Ecto neural progenitor cell (in vitro differentiated cells): Measurements from ENCODE around the gene SPRR2A.
"Not testable (repeated sequence)": the region's sequence is repeated elsewhere in the genome, so short reads cannot be mapped to it uniquely, and the experiment has no call there.

Experiments used
- DNase-seq: peaks from one replicate; pipeline ENCODE4 v3.0.0-alpha.2; 2018; ENCODE audit warnings: low spot score

Gene SPRR2A

DNA sequence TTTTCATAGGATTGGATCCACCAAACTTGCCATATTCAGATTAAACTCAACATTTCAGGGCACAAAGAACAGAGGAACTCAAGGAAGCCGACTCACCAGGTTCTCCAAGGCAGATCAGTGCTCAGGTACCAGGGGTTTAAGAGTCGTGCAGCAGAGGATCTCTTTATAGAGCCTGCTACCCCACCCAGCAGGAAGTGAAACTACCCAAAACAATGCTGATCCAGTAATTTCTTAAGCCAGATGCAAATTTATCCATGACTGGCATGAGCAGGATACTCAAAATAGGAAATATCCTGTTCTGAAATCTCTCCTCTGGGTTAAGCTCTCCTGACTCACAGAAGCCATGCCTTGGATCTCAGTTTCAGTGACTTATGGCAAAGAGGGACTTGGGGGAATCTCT is at the start of gene SPRR2A:
TSS of gene SPRR2A (minus strand) at position 138 of the 400 bp plus-strand sequence. CDS start 777 bp downstream, outside the sequence.
- DNase-seq, result no peak

DNA sequence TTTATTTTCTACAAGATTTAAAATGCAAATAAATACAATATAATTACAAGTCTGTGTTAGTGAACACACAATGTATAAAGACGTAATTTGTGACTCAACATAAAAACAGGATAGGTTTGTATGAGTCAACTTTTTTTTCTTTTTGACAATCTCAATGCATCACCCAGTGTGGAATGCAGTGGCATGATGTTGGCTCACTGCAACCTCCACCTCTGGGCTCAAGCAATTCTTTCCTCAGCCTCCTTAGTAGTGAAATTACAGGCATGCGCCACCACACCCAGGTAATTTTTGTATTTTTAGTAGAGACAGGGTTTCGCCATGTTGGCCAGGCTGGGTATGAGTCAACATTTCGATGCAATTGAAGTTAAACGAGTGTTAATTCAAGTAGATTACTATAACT is 42.9 kb upstream of the SPRR2A start:
- no peak for DNase-seq

DNA sequence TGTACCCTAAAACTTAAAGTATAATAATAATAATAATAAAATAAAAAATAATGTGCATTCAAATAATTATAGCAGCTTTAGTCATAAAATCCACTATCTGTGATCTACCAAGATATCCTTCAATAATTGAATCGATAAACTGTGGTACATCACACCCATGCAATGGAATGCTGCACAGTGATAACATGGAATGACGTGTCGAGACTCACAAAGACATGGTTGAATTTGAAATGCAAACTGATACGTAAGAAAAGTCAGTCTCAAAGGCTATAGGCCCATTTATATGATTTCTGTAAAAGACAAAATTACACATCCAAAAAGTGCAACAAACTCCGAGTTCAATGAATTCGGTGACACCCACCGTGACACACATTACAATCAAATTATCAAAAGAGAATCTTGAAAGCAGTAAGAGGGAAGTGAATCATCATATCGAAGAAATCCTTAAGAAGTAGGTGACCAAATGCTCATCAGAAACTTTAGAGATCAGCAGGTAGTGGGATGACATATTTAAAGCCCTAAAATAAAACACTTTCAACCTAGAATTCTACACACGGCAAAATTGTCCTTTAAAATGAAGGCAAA is 42.2 kb upstream of the SPRR2A start:
- no peak for DNase-seq

DNA sequence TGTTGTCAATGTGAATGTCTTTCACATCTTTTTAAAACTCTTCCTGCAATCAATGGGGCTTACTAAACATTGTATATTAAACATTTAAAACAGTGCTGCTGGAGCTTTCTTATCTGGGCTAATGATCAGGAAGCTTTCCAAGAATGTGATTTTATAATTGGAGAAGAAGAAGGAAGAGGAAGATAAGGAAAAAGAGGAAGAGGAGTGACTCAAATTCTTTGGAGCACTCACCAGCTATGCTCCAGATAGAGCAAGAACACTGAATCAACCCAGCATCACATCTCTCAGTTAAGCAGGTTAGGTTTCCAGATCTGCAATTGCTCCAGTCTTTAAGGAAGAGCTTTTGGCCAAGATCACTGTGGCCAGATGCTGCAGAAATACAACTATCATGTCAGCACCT is 38.5 kb upstream of the SPRR2A start:
- DNase-seq, result no peak

DNA sequence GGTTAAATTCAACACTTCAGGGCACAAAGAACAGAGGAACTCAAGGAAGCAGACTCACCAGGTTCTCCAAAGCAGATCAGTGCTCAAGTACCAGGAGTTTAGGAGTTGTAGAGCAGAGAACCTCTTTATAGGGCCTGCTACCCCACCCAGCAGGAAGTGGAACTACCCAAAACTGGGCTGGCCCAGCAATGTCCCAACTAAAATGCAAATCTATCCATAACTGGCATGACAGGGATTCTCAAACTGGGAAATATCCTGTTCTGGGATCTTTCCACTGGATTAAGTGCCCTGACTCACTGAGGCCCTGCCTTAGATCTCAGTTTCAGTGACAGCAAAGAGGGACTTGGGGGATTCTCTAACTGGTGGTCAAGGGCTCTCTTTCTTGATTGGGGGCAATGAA is 37.1 kb upstream of the SPRR2A start, which contains the start of gene SPRR2E:
TSS of gene SPRR2E (minus strand) at position 101 of the 400 bp plus-strand sequence. CDS start 775 bp downstream, outside the sequence.
- no peak for DNase-seq

DNA sequence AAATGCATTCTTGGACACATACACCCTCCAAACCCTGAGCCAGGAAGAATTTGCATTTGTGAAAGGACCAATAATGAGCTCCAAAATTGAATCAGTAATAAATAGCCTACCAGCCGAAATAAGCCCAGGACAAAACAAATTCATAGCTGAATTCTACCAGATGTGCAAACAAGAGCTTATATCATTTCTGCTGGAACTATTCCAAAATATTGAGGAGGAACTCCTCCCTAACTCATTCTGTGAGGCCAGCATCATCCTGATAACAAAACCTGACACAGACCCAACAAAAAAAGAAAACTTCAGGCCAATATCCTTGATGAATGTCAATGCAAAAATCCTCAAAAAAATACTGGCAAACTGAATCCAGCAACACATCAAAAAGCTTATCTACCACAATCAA is 30.3 kb upstream of the SPRR2A start:
- no peak for DNase-seq

DNA sequence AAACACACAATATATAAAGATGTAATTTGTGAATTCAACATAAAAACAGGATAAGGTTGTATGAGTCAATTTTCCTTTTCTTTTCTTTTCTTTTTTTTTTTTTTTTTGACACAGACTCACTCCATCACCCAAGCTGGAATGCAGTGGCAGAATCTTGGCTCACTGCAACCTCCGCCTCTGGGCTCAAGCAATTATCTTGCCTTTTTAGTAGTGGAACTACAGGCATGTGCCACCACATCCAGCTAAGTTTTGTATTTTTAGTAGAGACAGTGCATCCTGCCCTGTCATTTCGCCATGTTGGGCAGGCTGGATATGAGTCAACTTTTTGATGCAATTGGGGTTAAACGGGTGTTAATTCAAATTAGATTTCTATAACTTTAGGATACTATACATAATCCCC is 24.4 kb upstream of the SPRR2A start:
- DNase-seq, result no peak

DNA sequence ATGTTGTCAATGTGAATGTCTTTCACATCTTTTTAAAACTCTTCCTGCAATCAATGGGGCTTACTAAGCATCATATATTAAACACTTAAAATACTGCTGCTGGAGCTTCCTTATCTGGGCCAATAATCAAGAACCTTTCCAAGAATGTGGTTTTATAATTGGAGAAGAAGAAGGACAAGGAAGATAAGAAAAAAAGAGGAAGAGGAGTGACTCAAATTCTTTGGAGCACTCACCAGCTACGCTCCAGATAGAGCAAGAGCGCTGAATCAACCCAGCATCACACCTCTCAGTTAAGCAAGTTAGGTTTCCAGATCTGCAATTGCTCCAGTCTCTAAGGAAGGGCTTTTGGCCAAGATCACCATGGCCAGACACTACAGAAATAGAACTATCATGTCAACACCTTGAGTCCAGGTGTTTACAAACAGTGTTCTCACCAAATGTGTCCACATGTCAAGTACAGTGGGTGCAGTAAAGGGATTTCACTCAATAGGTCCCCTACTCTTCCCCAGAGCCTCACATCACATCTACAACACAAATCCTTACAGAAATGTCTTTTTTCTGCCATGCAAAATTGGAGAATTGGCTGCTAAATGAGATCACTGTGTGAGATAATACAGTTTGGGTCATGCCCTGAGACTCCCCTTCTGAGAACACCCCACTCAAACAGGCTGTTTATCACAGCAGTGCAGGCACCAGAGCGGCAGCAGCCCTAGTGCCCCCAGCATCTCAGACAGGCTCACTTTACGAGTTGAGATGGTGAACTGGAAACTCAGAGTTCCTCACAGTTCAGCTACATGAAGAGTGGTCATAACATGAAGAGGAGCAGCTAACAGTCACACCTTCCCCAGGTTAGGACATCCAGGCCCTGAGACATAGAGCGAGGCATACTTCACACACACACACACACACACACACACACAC is 15.8 kb upstream of the SPRR2A start:
- no peak for DNase-seq

DNA sequence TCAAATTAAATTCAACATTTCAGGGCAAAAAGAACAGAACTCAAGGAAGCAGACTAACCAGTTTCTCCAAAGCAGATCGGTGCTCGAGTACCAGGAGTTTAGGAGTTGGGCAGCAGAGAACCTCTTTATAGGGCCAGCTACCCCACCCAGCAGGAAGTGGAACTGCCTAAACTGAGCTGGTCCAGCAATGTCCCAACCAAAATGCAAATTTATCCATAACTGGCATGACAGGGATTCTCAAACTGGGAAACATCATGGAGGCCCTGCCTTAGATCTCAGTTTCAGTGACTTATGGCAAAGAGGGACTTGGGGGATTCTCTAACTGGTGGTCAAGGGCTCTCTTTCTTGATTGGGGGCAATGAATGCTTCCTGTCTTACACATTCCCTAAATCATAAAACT is 14.2 kb upstream of the SPRR2A start, which contains the start of gene SPRR2B:
TSS of gene SPRR2B (minus strand) at position 101 of the 400 bp plus-strand sequence. CDS start 772 bp downstream, outside the sequence.
- no peak for DNase-seq

DNA sequence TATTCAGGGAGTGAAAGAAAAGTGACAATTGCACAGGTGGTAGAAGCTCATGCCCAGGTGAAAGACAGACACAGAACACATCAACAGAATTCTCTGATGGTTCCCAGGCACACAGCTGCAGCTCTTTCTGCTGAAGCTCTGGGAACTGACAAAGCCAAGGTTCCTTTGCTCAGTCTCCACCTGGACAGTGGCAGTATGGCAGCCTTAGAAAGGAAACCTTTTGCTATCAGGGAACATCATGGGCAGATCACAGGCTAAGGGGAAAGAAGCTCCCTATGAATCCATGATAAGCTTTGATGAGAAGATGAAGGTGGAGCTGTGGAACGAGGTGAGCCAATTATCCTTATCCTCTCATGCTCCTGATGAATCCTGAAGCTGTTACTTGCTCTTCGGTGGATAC is 12.9 kb upstream of the SPRR2A start:
- DNase-seq, result no peak

DNA sequence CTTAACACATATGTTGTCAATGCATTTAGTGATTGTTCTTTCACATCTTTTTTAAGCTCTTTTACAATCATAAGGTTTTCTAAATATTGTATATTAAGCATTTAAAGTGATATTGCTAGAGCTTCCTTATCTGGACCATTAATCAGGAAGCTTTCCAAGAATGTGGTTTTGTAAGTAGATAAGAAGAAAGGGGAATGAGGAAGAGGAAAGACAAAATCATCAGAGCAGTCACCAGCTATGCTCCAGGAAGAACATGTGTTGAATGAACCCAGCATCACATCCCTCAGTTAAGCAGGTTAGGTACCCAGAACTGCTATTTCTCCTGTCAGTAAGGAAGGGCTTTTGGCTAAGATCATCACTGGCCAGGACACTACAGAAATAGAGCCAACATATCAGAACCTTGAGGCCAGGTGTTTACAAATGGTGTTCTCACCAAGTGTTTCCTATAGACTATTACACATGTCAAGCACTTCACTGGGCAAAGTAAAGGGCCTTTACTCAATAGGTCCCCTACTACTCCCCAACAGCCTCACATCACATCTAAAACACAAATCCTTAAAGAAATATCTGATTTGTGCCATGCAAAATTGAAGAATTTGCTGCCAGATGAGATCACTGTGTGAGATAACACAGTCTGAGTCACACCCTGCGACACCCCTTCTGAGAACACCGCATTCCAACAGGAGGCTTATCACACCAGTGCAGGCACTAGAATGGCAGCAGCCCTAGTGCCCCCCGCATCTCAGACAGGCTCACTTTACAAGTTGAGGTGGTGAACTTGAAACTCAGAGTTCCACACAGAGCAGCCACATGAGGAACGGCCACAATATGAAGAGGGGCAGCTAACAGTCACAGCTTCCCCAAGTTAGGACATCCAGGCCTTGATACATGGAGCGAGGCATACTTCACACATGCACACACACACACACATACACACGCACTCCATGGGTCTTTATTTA is 1.8 kb upstream of the SPRR2A start:
- no peak for DNase-seq

DNA sequence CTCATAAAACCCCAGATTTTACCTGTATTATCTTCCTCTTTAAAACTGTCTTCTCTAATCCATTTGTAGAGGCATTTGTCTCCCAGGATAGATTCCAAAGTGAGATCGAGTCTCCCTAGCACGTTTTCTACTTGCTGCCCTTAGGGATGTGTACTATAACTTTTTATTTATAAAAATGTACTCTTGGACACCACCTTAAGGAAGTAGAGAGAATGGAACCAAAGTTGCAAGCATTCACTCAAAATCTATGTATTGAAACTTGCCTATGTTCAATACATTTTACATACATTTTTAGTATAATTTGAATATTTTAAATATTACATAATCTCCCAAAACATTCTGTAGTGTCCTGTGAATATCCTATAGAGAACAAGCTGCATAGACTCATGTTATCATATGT is 842 bp upstream of the SPRR2A start:
- no peak for DNase-seq

DNA sequence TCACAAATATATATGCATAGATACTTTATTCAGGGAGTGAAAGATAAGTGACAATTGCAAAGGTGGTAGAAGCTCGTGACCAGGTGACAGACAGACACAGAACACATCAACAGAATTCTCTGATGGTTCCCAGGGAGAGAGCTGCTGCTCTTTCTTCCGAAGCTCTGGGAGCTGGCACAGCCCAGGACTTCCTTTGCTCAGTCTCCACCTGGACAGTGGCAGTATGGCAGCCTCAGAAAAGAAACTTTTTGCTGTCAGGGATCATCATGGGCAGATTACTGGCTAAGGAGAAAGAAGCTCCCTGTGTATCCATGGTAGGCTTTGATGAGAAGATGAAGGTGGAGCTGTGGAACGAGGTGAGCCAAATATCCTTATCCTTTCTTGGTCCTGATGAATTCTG is 1.2 kb downstream of the SPRR2A start:
- DNase-seq, result not testable (repeated sequence)

DNA sequence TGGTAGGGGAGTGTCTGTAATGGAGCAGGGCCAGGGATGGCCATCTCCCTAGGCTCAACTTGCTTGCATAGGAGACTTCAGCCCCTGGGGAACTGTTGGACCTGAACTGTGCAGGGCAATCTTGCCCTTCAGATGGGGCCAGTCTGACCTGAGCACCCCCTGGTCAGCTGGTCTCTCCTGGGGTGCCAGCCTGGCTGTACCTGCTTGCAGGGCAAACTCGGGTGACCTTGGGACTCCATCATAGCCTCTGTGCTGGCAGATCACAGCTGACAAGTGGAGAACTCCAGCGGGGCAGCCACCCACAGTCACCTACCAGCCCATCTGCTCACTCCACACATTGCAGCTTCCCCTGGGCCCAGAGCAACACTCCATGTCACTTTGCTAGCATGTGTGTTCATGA is 8.1 kb downstream of the SPRR2A start:
- DNase-seq, result no peak

DNA sequence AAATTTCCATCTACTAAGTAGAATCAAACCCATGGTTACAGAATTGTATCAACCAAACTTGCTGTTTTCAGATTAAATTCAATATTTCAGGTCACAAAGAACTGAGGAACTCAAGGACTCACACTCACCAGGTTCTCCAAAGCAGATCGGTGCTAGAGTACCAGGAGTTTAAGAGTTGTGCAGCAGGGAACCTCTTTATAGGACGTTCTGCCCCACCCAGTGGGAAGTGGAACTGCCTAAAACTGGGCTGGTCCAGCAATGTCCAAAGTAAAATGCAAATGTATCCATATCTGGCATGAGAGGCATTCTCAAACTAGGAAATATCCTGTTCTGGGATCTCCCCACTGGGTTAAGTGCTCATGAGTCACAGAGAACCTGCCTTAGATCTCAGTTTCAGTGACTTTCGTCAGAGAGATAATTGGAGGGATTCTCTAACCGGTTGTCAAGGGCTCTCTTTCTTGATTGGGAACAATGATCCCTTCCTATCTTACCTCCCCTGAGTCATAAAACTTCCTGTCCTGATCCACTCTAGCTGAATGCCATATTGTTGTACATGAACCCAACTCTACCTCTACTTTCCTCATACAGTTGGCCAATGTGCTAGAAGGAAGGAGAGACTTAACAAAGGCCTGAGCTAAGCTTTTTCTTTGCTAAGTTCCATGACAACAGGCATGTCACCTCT is 16.2 kb downstream of the SPRR2A start, which contains the start of gene SPRR2D:
TSS of gene SPRR2D (minus strand) at position 171 of the 682 bp plus-strand sequence. CDS start 774 bp downstream, outside the sequence.
- DNase-seq, result no peak

DNA sequence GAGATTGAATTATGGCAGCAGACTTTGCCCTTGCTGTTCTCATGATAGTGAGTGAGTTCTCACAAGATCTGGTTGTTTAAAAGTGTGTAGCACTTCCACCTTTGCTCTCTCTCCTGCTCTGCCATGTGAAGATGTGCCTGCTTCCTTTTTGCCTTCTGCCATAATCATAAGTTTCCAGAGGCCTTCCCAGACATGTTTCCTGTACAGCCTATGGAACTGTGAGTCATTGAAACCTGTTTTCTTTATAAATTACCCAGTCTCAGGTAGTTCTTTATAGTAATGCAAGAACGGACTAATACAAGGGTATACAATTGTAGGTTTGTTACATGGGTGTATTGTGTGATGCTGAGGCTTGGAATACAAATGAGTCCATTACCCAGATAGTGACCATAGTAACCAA is 22.1 kb downstream of the SPRR2A start:
- DNase-seq, result no peak

DNA sequence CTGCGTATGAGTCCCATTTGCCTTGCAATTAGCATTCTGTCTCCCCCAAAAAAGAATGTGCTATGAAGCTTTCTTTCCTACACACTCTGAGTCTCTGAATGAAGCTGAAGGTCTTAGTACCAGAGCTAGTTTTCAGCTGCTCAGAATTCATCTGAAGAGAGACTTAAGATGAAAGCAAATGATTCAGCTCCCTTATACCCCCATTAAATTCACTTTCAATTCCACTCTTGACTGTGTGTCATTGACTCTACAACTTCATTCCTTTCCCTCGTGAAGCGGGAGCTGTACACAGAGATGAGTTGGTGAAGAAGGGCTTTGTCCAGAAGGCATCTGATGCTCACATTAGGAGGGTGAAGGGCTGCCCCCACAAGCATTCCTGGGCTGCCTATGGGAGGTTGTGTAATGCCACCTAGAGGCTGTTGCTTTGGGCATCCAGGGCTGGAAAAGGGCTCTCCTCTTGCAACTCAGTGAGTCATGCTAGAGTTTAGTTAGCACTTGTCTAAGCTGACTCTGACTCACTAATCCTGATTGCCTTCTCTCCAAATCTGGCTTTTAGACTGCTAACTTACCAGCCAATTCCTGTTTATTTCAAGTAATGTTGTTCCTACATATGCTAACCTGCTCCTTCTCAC is 24.5 kb downstream of the SPRR2A start:
- no peak for DNase-seq

DNA sequence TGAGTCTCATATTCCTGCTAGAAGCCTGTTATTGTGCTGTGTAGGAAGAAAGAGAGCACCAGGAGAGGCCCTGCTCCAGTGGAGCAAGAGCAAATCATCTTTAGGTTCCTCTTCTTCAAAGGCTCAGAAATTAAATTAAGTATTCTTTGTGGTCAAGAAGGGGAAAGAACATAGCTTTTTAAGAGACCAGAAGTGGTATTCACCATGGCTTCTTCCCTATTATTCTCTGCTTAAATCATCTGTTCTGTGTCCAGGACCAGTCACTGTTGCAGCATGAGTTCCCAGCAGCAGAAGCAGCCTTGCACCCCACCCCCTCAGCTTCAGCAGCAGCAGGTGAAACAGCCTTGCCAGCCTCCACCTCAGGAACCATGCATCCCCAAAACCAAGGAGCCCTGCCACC is 25.2 kb downstream of the SPRR2A start:
- DNase-seq, result no peak

DNA sequence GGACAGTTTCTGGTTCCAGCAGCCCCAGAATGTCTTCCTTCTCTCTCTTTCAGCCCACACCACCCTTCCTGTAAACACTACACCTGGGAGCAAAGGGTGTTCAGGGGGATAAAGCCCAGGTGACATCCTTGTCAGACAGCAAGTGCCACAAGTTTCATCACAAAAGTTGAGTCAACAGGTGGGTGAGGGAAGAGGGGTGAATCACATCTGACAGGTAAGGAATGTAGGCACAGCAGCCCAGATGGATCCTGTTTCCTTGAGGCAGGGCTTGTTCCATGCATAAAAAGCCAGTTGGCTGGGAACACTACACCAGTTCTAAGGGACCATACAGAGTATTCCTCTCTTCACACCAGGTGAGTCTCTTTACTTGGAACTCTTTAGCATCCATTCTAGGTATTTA is 26.4 kb downstream of the SPRR2A start, which contains the start of gene SPRR1B:
TSS of gene SPRR1B (plus strand) at position 309 of the 400 bp plus-strand sequence. CDS start 1,143 bp downstream, outside the sequence.
- DNase-seq, result no peak

DNA sequence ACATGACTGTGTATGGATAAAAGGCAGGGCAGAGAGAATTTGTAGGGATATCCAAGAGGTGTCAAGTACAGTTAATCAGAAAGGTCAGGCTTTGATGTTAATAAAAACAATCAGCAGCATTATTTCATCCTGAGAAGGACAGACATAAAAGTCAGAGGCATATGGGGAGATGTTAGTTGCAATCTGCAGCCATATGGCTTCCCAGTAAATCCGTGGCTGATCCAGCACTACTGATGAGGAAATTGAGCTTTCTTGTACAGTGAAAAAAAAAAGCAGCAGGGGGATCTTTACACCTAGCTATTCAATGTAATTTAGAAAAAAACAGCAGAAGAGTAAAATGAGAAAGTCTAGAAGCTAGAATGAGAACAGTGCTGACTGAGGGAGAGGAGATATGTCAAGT is 28.5 kb downstream of the SPRR2A start:
- no peak for DNase-seq

DNA sequence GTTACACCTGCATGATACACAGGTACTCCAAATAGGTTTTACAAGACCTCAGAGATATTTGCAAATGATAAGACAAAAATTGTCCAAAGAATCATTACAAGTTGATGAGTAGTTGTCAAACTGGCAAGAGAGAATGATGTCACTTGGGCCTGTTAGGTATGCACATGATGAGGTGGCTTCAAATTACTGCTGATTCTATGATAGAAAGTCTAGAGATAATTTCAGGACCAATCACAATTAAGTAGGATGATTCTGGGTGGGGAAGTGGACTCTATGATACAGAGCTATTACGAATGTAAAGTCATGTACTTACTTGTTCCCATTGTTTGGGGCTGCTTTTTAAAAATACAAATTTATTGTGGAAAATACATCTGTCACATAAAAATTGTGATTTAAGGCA is 31.5 kb downstream of the SPRR2A start:
- DNase-seq, result no peak
